ENCODE results near the gene GLYR1.

GLYR1 gene

DNA sequence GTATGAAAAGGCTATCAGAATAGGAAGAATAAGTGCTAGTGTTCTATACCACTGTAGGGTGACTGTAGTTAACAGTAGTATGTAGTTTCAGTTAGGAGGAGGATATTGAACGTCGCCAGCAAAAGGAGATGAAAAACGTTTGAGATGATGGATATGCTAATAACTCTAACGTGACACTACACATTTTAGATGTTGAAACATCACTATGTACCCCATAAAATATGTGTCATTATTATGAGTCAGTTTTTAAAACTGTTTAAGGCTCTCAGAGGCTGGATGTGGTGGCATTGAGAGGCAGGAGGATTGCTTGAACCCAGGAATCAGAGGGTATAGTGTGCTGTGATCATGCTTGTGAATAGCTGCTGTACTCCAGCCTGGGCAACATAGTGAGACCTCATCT, 32.0 kb upstream of the GLYR1 start:
- no peak for DNase-seq (ENCODE audit: low spot score)

DNA sequence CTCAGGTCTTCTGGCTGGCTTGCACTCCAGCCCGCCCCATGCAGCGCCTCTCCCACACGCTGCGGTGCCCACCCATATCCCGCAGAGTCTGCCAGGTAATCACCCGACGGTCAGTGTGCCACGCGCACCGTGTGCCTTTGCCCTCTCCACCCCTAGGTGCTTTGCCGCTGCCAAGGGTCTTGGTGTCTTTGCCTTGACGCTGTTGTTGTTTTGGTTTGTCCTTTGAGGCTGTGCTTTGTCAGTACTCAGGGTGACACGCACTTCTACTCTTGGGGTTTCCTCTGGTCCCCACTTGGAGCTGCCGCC, 30.2 kb upstream of the GLYR1 start:
- no peak for DNase-seq (ENCODE audit: low spot score)

DNA sequence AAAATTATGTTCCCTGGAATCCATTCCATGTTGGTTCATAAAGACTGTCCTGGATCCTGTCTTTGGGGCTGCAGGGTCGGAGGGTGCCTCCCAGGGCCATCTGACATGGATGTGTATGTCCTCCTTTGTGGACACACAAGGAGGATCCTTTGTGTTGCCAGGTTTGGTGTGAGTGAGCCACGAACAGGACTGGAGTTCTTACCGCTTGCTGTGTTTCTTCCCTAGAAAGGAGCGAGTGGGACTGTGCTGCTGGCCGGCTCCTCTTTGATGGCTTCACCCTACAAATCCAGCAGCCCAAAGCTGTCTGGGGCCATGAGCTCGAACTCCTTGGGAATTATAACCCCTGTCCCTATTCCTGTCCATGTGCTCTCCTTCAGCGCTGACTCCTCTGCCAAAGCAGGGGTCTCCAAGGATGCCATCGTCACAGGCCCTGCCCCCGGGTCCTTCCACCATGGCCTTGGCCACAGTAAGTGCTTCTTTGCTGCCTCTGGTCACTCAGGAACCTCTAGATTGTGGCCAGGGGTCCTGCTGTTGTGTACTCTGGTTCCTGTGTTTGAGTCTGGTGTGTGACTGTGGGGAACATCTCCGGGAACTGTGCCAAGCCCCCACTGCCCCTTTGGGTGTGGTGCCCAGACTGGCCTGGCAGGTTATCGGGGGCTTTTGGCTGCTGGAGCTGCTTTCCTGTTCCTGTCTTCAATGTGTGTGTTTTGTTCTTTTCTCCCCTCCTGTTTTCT, 29.7 kb upstream of the GLYR1 start:
- no peak for DNase-seq (ENCODE audit: low spot score)

DNA sequence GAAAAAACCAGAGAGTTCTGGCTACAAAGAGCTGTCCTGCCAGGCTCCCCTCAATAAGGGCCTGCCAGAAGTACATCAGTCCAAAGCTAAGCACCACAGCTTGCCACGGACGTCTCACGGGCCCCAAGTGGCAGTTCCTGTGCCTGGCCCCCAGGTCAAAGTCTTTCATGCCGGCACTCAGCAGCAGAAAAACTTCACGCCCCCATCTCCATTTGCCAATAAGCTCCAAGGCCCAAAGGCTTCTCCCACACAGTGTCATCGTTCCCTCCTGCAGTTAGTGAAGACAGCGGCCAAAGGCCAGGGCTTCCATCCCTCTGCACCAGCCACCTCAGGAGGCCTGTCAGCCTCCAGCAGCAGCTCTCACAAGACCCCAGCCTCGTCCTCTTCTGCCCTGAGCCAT, 27.6 kb upstream of the GLYR1 start:
- DNase-seq (ENCODE audit: low spot score), result no peak

- DNase-seq (ENCODE audit: low spot score), result no peak
These were observed 26.0 kb upstream of the GLYR1 start for GRCh38 chr16:4873091-4873490.

DNA sequence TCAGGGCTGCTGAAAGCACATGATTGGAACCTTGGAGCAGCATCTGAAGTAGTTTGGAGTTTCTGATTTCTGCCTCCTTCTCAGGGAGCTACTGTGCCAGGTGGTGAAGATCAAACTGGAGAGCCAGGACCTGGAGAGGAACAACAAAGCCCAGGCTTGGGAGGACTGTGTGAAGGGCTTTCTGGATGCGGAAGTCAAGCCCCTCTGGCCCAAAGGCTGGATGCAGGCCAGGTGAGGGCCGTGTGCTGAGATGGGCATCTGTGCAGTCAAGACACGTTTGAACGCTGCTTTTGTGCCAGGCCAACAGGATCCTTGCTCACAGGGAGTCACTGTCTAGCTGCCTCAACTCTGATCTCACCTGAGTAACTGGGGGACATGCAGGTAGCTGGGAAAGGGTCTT, 24.0 kb upstream of the GLYR1 start:
- no peak for DNase-seq (ENCODE audit: low spot score)

DNA sequence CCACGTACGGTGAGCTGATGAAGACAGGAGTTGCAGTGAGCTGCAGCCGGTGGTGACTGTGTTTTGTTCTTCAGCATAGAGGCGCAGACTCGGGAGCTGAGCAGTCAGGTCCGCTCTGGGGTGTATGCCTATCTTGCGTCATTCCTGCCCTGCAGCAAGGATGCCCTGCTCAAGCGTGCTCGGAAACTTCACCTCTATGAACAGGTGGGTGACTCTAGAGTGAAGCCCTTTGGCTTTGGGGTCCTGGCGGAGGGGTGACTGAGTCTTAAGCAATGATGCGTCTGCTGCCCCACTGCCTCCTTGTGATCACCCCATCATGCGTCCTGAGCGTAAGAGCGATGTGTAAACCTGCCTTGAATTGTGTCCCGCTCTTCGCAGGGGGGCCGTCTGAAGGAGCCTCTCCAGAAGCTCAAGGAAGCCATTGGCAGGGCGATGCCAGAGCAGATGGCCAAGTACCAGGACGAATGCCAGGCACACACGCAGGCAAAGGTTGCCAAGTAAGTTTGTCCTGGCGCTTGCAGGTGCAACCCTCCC, 23.1 kb upstream of the GLYR1 start:
- DNase-seq (ENCODE audit: low spot score), result no peak

DNA sequence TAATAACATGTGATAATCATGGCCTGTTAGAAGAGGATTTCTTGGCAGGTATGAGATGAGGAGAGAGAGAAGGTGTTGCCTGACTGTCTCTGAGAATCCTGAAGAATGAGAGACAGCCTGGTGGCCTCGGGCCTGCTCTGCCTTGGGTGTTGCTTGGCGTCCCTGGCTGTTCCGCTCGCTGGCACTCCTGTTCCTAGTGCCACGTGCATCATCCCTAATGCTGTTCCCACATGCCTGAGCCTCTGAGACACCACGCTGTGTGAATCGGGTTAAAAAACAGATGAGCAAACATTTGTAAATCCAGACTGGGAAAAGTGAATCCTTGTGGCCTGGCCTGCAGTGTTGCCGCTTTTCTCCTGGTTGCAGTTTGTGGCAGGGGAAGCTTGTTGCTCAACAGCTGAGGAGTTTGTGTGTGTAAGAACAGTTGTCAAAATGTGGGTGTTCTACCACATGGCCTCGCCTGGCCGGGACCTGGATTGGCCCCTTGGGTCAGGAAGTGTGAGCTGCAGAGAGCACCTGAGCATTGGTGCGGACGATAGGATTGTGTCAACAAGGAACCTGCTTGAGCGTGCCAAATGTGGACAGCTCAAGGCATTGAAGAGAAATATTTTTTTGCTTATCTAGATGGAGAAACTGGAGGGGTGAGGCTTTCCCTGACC, 22.2 kb upstream of the GLYR1 start:
- no peak for DNase-seq (ENCODE audit: low spot score)

GRCh38 chr16:4868535-4868934, 21.4 kb upstream of the GLYR1 start:
- DNase-seq (ENCODE audit: low spot score), result no peak

DNA sequence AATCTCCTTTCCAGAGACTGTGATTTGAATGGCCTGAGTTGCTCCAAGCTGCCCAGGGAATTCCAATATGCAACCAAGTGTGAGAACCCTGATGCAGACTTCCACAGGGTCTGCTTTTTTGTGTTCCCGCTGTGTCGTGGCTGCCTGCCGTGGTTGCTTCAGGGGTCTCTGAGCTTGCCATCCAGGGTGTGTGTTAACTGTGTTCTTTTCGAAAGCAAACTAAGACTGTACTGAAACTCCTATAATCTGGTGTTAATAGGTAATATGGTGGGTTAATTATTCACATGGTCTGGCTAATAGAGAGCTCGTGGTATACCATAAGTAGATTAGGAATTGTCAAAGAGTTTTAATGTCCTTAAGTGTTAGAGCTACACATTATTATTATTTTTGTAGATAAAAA, 20.9 kb upstream of the GLYR1 start:
- no peak for DNase-seq (ENCODE audit: low spot score)

DNA sequence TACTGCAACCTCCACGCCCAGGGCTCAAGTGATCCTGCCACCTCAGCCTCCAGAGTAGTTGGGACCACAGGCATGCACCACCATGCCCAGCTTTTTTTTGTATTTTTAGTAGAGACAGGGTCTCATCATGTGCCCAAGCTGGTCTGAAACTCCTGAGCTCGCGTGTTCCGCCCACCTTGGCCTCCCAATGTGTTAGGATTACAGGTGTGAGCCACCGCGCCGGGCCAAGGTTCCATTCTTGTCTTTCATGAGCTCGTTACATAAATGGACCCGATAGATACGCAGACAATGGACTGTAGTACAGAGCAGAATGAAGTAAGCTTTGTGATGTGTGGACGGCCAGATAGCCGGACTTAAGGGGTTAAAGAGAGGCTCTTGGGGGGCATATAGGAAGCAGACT, 19.5 kb upstream of the GLYR1 start:
- no peak for DNase-seq (ENCODE audit: low spot score)

- DNase-seq (ENCODE audit: low spot score), result no peak
These were observed 18.3 kb upstream of the GLYR1 start for GRCh38 chr16:4865231-4865860.

DNA sequence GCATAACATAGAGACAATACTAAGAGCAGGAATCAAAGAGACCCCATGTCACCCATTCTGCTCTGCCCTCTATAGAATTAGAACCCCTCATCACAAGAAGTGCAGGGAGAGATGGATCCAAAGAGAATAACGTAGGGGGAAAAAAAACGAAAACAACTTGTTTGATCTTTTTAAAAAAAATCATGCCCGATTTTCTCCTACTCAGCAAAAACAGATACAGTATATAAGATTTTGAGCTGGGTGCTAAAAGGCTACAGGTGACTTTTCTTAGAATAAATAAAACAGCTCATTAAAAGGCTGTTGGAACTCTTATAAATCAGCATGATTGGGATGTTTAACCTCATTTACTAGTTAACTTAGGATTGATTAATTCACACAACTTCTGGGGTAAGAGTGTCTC, 17.6 kb upstream of the GLYR1 start:
- DNase-seq (ENCODE audit: low spot score), result no peak

DNA sequence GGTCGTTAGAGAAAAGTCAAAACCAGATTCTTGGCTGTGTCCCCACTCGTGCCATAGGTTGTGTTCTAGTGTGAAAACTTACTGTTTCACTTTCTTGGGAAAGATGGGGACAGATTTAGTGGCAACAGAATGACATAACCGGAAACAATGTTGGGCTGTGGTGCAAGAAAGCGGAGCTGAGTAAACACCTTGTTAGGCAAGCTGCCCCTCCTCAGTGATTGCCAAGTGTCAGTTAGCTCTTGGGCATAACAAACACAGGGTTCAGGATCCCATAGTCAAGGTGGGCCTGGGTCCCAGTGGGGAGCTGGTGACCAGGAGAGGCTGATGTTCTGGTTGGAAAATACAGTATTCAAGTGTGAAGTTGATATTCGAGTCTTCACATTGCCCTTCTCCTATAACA, 15.6 kb upstream of the GLYR1 start:
- DNase-seq (ENCODE audit: low spot score), result no peak

DNA sequence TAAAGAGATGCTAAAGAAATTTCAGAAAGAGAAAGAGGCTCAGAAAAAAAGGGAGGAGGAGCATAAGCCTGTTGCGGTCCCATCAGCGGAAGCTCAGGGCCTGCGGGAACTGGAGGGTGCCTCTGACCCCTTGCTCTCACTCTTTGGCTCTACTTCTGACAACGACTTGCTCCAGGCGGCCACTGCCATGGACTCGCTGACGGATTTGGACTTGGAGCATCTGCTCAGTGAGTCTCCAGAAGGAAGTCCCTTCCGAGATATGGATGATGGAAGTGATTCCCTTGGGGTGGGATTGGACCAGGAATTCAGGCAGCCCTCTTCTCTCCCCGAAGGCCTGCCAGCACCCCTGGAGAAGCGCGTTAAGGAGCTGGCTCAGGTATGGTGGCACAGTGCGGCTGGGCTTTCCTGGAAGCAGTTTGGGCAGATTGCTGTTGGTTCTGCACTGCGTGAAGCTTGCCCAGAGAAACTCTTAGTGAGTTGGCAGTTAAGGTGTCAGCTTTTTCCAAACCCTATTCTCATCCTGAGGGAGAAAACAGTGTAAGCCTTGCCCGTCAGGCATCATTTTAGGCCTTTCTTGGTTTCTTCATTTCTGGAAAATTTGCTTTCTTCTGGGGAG, 13.7 kb upstream of the GLYR1 start:
- DNase-seq (ENCODE audit: low spot score), result no peak

GRCh38 chr16:4859900-4860255, 12.8 kb upstream of the GLYR1 start:
- no peak for DNase-seq (ENCODE audit: low spot score)

- DNase-seq (ENCODE audit: low spot score), result no peak
These were observed 12.3 kb upstream of the GLYR1 start for GRCh38 chr16:4859190-4859899.

DNA sequence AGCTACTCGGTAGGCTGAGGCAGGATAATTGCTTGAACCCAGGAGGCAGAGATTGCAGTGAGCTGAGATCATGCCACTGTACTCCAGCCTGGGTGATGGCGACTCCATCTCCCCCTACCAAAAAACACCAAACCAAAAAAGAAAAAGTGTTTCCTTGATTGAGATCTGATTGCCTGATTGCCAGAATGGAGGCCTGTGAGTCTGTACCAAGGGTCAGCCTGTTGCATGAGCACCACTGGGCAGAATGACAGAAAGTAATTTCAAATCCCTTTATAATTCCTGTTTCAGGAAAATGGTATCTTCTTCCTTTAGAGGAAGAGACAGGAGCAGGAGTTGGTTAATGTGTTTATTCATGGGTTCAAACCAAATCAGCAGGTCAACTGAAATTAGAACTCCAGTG, 8.7 kb upstream of the GLYR1 start:
- no peak for DNase-seq (ENCODE audit: low spot score)

GRCh38 chr16:4855371-4855770, 8.3 kb upstream of the GLYR1 start:
- no peak for DNase-seq (ENCODE audit: low spot score)

DNA sequence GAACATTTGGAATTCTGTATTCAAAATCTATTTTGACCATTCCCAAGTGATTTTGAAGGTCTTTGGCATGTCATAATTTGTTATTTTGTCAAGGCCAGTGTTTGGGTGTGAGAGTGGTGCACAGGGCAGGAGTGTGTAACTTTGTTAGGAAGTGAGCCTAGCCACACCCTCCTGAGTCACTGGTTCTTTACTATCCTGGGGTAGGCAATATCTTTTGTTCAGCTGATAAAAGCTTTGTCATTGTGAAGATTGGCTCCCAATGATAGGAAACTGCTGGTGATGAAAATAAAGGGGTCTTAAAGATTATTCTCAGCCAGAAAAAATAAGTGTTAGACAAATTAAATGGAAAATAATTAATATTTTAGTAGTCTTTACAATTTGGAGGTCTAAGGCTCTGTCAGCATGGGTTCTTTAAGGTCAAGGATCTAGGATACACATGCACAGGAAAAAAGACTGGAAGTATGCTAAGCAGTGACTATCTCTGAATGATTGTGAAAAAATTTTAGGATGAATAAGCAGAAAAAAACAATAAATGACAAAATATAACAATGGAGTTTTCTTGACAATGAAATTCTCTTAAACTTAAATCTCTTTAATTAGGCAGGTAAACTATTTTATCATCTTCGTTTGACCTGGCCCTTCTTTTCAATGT, 5.3 kb upstream of the GLYR1 start:
- no peak for DNase-seq (ENCODE audit: low spot score)

- no peak for DNase-seq (ENCODE audit: low spot score)
These were observed 3.1 kb upstream of the GLYR1 start for GRCh38 chr16:4850211-4850610.

All from CD4-positive, alpha-beta T cell treated with Interleukin-15 for 4 hours (primary cell).